Gastrocnemius medialis (tissue), 4 donors: ENCODE data around the gene GABBR2.

ENCODE experiments used
- CTCF ChIP-seq, 5 experiments: fragments of 450-650 bp in 3 of 5; fragments of 200-600 bp in 2 of 5; sonication (generic) in 2 of 5; IDR thresholded peaks in 4 of 5; conservative IDR thresholded peaks in 1 of 5; 1 replicate in 4 of 5; 2 replicates in 1 of 5; pipeline ENCODE4 v1.5.1; 2016 to 2019; ENCODE audit warnings: antibody characterized with exemption in 5 of 5, mild to moderate bottlenecking in 3 of 5, moderate library complexity in 3 of 5
- POLR2A ChIP-seq, 2 donors: fragments of 450-650 bp; IDR thresholded peaks; one replicate each; pipeline ENCODE4 v1.6.1; 2017; ENCODE audit warnings: antibody characterized with exemption in 2 of 2, mild to moderate bottlenecking in 2 of 2, moderate library complexity in 2 of 2

GRCh38 chr9:98607152-98607551 lies 101.6 kb downstream of the GABBR2 start:
- TF ChIP-seq CTCF (IDR thresholded peaks at IDR 0.05 in 4 of 5, conservative IDR thresholded peaks at IDR 0.05 in 1 of 5) (no peak), POLR2A (IDR thresholded peaks at IDR 0.05) (no peak)
